WTC11 (cell line): ENCODE results near the gene AREL1. TPM values are rescaled to one million over a fixed set of nuclear protein-coding genes. Genes with fewer than 3 reads are reported as not detected.

ENCODE experiments used
- ATAC-seq: fragments of 200-7000 bp; cut with Tn5 transposase; 2 replicates; pipeline ENCODE4 v1.10.0; 2021; ENCODE audit warnings: mild to moderate bottlenecking, moderate library complexity
- CTCF ChIA-PET: fragments of 300-600 bp; sonication (Branson Sonifier 250); formaldehyde crosslinking; loops from one replicate; lab custom pipeline; 2021; ENCODE audit warnings: antibody characterized with exemption; lab: Charles Lee
- POLR2A ChIA-PET: fragments of 350-600 bp; sonication (Branson Sonifier 250); formaldehyde crosslinking; loops from one replicate; lab custom pipeline; 2021; ENCODE audit warnings: antibody characterized with exemption; lab: Charles Lee
- DNase-seq: peaks from one replicate; pipeline ENCODE4 v3.0.0; 2021; ENCODE audit warnings: low spot score
- H3K27ac Mint-ChIP-seq: 2 replicates; pipeline ENCODE4 v1.8.0; 2021; ENCODE audit warnings: mixed read lengths
- H3K27me3 Mint-ChIP-seq: 2 replicates; pipeline ENCODE4 v1.8.0; 2021; ENCODE audit warnings: low read depth, mild to moderate bottlenecking, moderate library complexity, mixed read lengths
- H3K36me3 Mint-ChIP-seq: 2 replicates; pipeline ENCODE4 v1.8.0; 2021; ENCODE audit warnings: mixed read lengths
- H3K4me1 Mint-ChIP-seq: 2 replicates; pipeline ENCODE4 v1.8.0; 2022; ENCODE audit warnings: mixed read lengths
- H3K4me3 Mint-ChIP-seq: 2 replicates; pipeline ENCODE4 v1.8.0; 2021; ENCODE audit warnings: mild to moderate bottlenecking, moderate library complexity, mixed read lengths
- H3K9me3 Mint-ChIP-seq: 2 replicates; pipeline ENCODE4 v1.8.0; 2021; ENCODE audit warnings: mixed read lengths
- ATF1 ChIP-seq: sonication (generic); formaldehyde crosslinking; IDR thresholded peaks from 2 replicates; pipeline ENCODE4 v1.8.1; 2023; ENCODE audit warnings: mild to moderate bottlenecking, moderate library complexity, missing genetic modification reagents
- CREM ChIP-seq: sonication (generic); formaldehyde crosslinking; IDR thresholded peaks from 2 replicates; pipeline ENCODE4 v1.8.1; 2022; ENCODE audit warnings: mild to moderate bottlenecking, missing genetic modification reagents, moderate library complexity
- MYBL2 ChIP-seq: sonication (generic); formaldehyde crosslinking; IDR thresholded peaks from 2 replicates; pipeline ENCODE4 v1.8.1; 2023; ENCODE audit warnings: mild to moderate bottlenecking, moderate library complexity, missing genetic modification reagents
- NR2C2 ChIP-seq: sonication (generic); formaldehyde crosslinking; IDR thresholded peaks from 2 replicates; pipeline ENCODE4 v1.8.0; 2022; ENCODE audit warnings: mild to moderate bottlenecking, missing genetic modification reagents
- TEAD4 ChIP-seq: sonication (generic); formaldehyde crosslinking; IDR thresholded peaks from 2 replicates; pipeline ENCODE4 v1.8.0; 2022; ENCODE audit warnings: mild to moderate bottlenecking, missing genetic modification reagents
- ZNF232 ChIP-seq: sonication (generic); formaldehyde crosslinking; IDR thresholded peaks from 2 replicates; pipeline ENCODE4 v1.8.0; 2022; ENCODE audit warnings: mild to moderate bottlenecking, missing genetic modification reagents
- ZNF416 ChIP-seq: fragments of 250-450 bp; sonication (Bioruptor Pico); IDR thresholded peaks from 2 replicates; pipeline ENCODE4 v1.9.0; 2021; ENCODE audit warnings: mild to moderate bottlenecking, inconsistent platforms
- total RNA-seq: library from RNA; stranded (reverse); gene quantifications from 3 replicates; pipeline ENCODE4 v1.2.3, GENCODE V29; 2021
- TF ChIP-seq, protein P1 (sequence below): fragments of 250-450 bp; sonication (Bioruptor Pico); conservative IDR thresholded peaks from 2 replicates; pipeline ENCODE4 v1.9.0; 2021; ENCODE audit warnings: mild to moderate bottlenecking
- TF ChIP-seq, protein P2 (sequence below): sonication (generic); formaldehyde crosslinking; IDR thresholded peaks from 2 replicates; pipeline ENCODE4 v1.8.0; 2023; ENCODE audit warnings: missing genetic modification reagents
- TF ChIP-seq, protein P3 (sequence below): sonication (generic); formaldehyde crosslinking; IDR thresholded peaks from 2 replicates; pipeline ENCODE4 v1.8.0; 2022; ENCODE audit warnings: mild to moderate bottlenecking, missing genetic modification reagents
- TF ChIP-seq, protein P4 (sequence below): fragments of 250-450 bp; sonication (Bioruptor Pico); IDR thresholded peaks from 2 replicates; pipeline ENCODE4 v1.8.0; 2021; ENCODE audit warnings: mild to moderate bottlenecking
- TF ChIP-seq, protein P5 (sequence below): sonication (generic); formaldehyde crosslinking; IDR thresholded peaks from 2 replicates; pipeline ENCODE4 v1.8.1; 2022; ENCODE audit warnings: low read depth, mild to moderate bottlenecking, moderate library complexity, missing genetic modification reagents, borderline replicate concordance
- TF ChIP-seq, protein P6 (sequence below): fragments of 250-450 bp; sonication (Bioruptor Pico); IDR thresholded peaks from 2 replicates; pipeline ENCODE4 v1.9.0; 2021; ENCODE audit warnings: mild to moderate bottlenecking, borderline replicate concordance
- TF ChIP-seq, protein P7 (sequence below): sonication (generic); formaldehyde crosslinking; IDR thresholded peaks from 2 replicates; pipeline ENCODE4 v1.8.0; 2022; ENCODE audit warnings: mild to moderate bottlenecking, missing genetic modification reagents

Gene AREL1
- total RNA-seq, 1 experiment from 2014 or later, result 37.0 TPM

DNA sequence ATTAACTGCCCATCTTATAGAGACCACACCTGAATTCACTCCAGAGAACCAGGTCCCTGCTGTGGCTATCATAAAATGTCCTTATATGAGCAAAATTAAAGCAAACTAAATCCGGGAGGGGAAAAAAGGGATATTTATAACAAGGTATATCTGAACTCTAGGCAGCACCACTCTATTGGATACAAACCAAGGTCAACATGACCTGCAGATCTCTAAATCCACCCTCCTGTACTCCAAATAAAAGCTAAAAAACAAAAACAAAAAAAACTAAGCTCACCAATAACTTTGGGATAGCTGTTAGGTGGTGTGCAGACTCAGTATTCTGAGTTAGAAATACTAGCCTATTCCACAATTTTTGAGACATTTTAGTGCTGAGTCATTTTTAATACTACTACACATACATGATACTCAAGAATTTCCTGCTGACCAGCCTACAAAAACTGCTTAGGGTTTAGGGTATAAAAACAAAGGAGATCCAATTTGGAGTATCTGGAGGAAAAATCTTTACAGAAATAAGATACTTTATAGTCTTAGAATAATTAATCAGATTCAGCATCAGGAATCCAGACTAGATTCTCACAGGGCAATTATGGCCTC, 54.2 kb downstream of the AREL1 start (continued):
- TF ChIP-seq, protein P1, sequence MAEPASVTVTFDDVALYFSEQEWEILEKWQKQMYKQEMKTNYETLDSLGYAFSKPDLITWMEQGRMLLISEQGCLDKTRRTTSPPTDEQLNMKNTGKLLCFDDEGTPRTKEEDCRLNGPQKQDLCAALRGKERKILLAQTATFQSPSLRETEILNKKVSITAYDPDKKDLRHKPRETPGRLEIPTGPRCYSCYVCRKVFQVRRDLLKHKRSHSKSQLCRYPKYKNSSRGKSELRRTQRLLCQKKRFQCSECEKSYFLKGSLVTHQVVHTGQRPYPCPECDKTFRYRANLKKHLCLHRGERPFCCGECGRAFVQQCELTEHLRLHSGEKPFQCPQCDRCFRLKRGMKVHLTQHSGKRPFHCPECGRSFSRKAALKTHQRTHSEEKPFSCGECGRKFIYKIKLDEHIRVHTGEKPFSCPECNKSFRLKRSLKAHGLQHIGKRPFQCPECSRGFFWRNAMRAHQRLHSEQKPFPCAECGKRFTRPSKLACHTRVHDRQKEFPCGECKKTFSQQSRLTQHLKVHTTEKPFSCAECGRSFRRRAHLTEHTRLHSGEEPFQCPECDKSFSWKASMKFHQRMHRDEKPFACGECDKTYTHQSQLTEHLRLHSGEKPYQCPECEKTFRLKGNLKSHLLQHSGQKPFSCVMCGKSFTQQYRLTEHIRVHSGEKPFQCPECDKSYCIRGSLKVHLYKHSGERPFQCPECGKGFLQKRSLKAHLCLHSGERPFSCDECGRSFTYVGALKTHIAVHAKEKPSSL (CRISPR knock-in tag), result no peak
- TF ChIP-seq, protein P2, sequence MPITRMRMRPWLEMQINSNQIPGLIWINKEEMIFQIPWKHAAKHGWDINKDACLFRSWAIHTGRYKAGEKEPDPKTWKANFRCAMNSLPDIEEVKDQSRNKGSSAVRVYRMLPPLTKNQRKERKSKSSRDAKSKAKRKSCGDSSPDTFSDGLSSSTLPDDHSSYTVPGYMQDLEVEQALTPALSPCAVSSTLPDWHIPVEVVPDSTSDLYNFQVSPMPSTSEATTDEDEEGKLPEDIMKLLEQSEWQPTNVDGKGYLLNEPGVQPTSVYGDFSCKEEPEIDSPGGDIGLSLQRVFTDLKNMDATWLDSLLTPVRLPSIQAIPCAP (CRISPR knock-in tag), result no peak
- TF ChIP-seq, protein P3, sequence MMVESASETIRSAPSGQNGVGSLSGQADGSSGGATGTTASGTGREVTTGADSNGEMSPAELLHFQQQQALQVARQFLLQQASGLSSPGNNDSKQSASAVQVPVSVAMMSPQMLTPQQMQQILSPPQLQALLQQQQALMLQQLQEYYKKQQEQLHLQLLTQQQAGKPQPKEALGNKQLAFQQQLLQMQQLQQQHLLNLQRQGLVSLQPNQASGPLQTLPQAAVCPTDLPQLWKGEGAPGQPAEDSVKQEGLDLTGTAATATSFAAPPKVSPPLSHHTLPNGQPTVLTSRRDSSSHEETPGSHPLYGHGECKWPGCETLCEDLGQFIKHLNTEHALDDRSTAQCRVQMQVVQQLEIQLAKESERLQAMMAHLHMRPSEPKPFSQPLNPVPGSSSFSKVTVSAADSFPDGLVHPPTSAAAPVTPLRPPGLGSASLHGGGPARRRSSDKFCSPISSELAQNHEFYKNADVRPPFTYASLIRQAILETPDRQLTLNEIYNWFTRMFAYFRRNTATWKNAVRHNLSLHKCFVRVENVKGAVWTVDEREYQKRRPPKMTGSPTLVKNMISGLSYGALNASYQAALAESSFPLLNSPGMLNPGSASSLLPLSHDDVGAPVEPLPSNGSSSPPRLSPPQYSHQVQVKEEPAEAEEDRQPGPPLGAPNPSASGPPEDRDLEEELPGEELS (CRISPR knock-in tag), result no peak
- TF ChIP-seq ZNF232 (CRISPR knock-in tag), result no peak
- TF ChIP-seq, protein P4, sequence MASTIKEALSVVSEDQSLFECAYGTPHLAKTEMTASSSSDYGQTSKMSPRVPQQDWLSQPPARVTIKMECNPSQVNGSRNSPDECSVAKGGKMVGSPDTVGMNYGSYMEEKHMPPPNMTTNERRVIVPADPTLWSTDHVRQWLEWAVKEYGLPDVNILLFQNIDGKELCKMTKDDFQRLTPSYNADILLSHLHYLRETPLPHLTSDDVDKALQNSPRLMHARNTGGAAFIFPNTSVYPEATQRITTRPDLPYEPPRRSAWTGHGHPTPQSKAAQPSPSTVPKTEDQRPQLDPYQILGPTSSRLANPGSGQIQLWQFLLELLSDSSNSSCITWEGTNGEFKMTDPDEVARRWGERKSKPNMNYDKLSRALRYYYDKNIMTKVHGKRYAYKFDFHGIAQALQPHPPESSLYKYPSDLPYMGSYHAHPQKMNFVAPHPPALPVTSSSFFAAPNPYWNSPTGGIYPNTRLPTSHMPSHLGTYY (CRISPR knock-in tag), result no peak
- no peak for TF ChIP-seq MYBL2
- TF ChIP-seq, protein P5, sequence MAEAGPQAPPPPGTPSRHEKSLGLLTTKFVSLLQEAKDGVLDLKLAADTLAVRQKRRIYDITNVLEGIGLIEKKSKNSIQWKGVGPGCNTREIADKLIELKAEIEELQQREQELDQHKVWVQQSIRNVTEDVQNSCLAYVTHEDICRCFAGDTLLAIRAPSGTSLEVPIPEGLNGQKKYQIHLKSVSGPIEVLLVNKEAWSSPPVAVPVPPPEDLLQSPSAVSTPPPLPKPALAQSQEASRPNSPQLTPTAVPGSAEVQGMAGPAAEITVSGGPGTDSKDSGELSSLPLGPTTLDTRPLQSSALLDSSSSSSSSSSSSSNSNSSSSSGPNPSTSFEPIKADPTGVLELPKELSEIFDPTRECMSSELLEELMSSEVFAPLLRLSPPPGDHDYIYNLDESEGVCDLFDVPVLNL (CRISPR knock-in tag), result no peak
- TF ChIP-seq, protein P6, sequence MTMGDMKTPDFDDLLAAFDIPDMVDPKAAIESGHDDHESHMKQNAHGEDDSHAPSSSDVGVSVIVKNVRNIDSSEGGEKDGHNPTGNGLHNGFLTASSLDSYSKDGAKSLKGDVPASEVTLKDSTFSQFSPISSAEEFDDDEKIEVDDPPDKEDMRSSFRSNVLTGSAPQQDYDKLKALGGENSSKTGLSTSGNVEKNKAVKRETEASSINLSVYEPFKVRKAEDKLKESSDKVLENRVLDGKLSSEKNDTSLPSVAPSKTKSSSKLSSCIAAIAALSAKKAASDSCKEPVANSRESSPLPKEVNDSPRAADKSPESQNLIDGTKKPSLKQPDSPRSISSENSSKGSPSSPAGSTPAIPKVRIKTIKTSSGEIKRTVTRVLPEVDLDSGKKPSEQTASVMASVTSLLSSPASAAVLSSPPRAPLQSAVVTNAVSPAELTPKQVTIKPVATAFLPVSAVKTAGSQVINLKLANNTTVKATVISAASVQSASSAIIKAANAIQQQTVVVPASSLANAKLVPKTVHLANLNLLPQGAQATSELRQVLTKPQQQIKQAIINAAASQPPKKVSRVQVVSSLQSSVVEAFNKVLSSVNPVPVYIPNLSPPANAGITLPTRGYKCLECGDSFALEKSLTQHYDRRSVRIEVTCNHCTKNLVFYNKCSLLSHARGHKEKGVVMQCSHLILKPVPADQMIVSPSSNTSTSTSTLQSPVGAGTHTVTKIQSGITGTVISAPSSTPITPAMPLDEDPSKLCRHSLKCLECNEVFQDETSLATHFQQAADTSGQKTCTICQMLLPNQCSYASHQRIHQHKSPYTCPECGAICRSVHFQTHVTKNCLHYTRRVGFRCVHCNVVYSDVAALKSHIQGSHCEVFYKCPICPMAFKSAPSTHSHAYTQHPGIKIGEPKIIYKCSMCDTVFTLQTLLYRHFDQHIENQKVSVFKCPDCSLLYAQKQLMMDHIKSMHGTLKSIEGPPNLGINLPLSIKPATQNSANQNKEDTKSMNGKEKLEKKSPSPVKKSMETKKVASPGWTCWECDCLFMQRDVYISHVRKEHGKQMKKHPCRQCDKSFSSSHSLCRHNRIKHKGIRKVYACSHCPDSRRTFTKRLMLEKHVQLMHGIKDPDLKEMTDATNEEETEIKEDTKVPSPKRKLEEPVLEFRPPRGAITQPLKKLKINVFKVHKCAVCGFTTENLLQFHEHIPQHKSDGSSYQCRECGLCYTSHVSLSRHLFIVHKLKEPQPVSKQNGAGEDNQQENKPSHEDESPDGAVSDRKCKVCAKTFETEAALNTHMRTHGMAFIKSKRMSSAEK (CRISPR knock-in tag), result no peak

DNA sequence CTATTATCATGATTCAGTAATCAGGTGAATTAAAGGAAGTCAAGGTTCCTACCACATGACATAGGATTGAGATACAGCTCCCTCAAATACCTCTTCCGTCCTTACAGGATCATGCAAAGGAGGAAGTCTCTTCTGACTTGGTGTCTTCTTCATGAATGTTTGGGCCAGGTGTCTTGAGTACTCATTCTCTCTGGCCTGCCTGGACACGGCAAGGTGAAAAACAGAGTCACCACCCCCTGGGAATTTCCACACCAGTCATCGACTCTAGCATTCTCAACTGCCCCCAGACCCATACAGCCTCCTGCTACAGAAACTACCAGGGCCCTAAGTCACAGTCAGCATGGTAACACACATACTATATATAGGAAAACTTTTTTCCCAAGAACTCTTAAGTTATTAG, 55.9 kb downstream of the AREL1 start:
- Mint-ChIP-seq H3K27me3 (no peaks in the 10 kb centered on the region), H3K4me1 (no peaks in the 10 kb centered on the region), H3K27ac (0 out of 2 replicates have a peak overlapping the region, but pooled peaks have one; percentile 45), H3K9me3 (no peaks in the 10 kb centered on the region), H3K4me3 (no peak overlapping the region), H3K36me3 (peaks cover 6% of the 10 kb centered on the region)
- no peak for TF ChIP-seq TEAD4 (CRISPR knock-in tag)
- TF ChIP-seq ZNF232 (CRISPR knock-in tag), result no peak
- no peak for TF ChIP-seq ATF1 (CRISPR knock-in tag)
- no peak for TF ChIP-seq NR2C2 (CRISPR knock-in tag)
- no peak for TF ChIP-seq CREM (CRISPR knock-in tag)
- TF ChIP-seq, protein P2 (CRISPR knock-in tag), result no peak
- no peak for TF ChIP-seq ZNF416 (CRISPR knock-in tag)
- TF ChIP-seq, protein P7, sequence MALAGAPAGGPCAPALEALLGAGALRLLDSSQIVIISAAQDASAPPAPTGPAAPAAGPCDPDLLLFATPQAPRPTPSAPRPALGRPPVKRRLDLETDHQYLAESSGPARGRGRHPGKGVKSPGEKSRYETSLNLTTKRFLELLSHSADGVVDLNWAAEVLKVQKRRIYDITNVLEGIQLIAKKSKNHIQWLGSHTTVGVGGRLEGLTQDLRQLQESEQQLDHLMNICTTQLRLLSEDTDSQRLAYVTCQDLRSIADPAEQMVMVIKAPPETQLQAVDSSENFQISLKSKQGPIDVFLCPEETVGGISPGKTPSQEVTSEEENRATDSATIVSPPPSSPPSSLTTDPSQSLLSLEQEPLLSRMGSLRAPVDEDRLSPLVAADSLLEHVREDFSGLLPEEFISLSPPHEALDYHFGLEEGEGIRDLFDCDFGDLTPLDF (CRISPR knock-in tag), result no peak
- CTCF ChIA-PET, result interaction anchor here (1.3 kb wide), 1 partner anchor 44 kb away, joined by 4 read pairs; no protein-coding TSS in a partner anchor
- DNase-seq (no peak), ATAC-seq (no peak)
- POLR2A ChIA-PET, result no interaction called here
